HuH-7.5 (cell line): Measurements from ENCODE around the gene GOLGA6L4.
"Not testable (repeated sequence)": the region's sequence is repeated elsewhere in the genome, so short reads cannot be mapped to it uniquely, and the experiment has no call there.

Experiments
- DNase-seq: peaks from one replicate; pipeline ENCODE4 v3.0.0; 2011; ENCODE audit warnings: low spot score

Gene GOLGA6L4

DNA sequence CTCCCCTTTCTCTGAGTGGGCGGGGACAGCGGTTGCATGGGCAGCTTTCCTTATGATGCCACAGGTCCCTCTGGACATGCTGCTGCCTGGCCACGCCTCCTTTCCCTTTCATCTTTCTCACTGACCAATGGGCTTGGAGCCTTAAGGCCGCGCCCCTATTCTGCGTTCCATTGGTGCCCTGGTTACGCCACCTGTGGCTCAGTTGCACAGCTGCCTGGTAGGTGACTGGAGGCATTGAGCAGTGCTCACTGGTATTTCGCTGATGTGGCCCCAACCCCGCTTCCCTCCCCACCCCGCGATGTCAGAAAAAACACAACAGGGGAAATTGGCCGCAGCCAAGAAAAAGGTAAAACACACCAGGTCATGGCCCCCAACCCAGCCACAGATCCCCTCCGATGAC, at the start of gene GOLGA6L4:
GOLGA6L4 (plus strand) TSS at position 201 of the 400 bp plus-strand sequence; CDS start at position 263, 62 bp downstream.
- DNase-seq: not testable (repeated sequence)

DNA sequence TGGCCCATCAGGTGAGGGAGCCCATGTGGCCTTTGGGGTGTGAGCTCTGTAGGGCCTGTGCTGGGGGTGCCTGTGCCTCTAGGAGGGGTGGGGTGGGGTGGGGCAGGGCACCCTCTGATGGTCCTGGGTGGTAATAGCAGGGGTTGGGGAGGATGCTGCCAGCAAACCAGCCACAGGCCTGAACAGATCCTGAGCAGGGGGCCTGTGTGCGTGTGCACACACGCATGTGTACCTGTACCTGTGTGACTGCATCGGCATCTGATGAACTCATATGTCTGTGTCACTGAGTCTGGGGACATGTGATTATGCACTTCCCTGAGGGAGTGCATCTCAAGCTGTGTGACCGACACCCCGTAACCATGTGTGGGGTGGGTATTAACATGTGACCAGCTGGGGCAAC, 42.6 kb upstream of the GOLGA6L4 start:
- DNase-seq: not testable (repeated sequence)

GRCh38 chr15:84195603-84196002, 40.0 kb upstream of the GOLGA6L4 start:
- DNase-seq: not testable (repeated sequence)

- DNase-seq: not testable (repeated sequence)
Measured at GRCh38 chr15:84196530-84197188, 38.9 kb upstream of the GOLGA6L4 start.

- not testable (repeated sequence) for DNase-seq
Measured at GRCh38 chr15:84199865-84200264, 35.7 kb upstream of the GOLGA6L4 start.

- DNase-seq: not testable (repeated sequence)
Measured at GRCh38 chr15:84246441-84246840, 10.9 kb downstream of the GOLGA6L4 start.
